Prostate gland (tissue), 2 donors: ENCODE results near the gene MFSD6.

Source experiments
- CTCF ChIP-seq, 4 experiments: fragments of 200-600 bp in 2 of 4; fragments of 450-650 bp in 2 of 4; sonication (generic) in 2 of 4; IDR thresholded peaks; 1 replicate in 3 of 4; 2 replicates in 1 of 4; pipeline ENCODE4 v1.5.1; 2016 to 2019; ENCODE audit warnings: antibody characterized with exemption in 4 of 4, mild to moderate bottlenecking in 2 of 4, moderate library complexity in 2 of 4
- POLR2A ChIP-seq: fragments of 450-650 bp; IDR thresholded peaks from one replicate; pipeline ENCODE4 v1.6.1; 2016; ENCODE audit warnings: antibody characterized with exemption, mild to moderate bottlenecking
- POLR2AphosphoS5 ChIP-seq: sonication (generic); formaldehyde crosslinking; IDR thresholded peaks from one replicate; pipeline ENCODE4 v1.6.1; 2017; ENCODE audit warnings: antibody characterized with exemption

- TF ChIP-seq POLR2AphosphoS5 (no peak), CTCF (IDR thresholded peaks at IDR 0.05) (no peak), POLR2A (no peak)
Measured at GRCh38 chr2:190470256-190470826, 62.2 kb downstream of the MFSD6 start.
